H9 (cell line): Measurements from ENCODE around the gene KCTD12. TPM values are rescaled to one million over a fixed set of nuclear protein-coding genes. Genes with fewer than 3 reads are reported as not detected.

ENCODE experiments used
- DNase-seq: peaks from one replicate; pipeline ENCODE4 v3.0.0-alpha.2; 2017
- H2AFZ ChIP-seq: one replicate; pipeline ENCODE4 v1.6.1; 2013; ENCODE audit warnings: mild to moderate bottlenecking, low read length, control low read depth, moderate library complexity
- H2AK5ac ChIP-seq: 2 replicates; pipeline ENCODE4 v1.6.1; 2013; ENCODE audit warnings: low read length, control low read depth, mixed read lengths; ENCODE audit not compliant: insufficient read length
- H2BK120ac ChIP-seq: one replicate; pipeline ENCODE4 v1.6.1; 2013; ENCODE audit warnings: low read depth, mild to moderate bottlenecking, low read length, control low read depth, inconsistent platforms; ENCODE audit not compliant: poor library complexity, severe bottlenecking
- H2BK12ac ChIP-seq: 2 replicates; pipeline ENCODE4 v1.6.1; 2013; ENCODE audit warnings: low read length, control low read depth, mixed read lengths, low read depth; ENCODE audit not compliant: insufficient read length
- H2BK15ac ChIP-seq: 2 replicates; pipeline ENCODE4 v1.6.1; 2013; ENCODE audit warnings: low read depth, low read length, control low read depth
- H2BK20ac ChIP-seq: one replicate; pipeline ENCODE4 v1.6.1; 2013; ENCODE audit warnings: low read depth, mild to moderate bottlenecking, low read length, control low read depth, inconsistent platforms; ENCODE audit not compliant: poor library complexity, severe bottlenecking
- H2BK5ac ChIP-seq: 2 replicates; pipeline ENCODE4 v1.6.1; 2013; ENCODE audit warnings: low read length, control low read depth, mixed read lengths; ENCODE audit not compliant: insufficient read length
- H3K14ac ChIP-seq: 2 replicates; pipeline ENCODE4 v1.6.1; 2013; ENCODE audit warnings: low read length, control low read depth; ENCODE audit not compliant: insufficient read depth
- H3K18ac ChIP-seq: 2 replicates; pipeline ENCODE4 v1.6.1; 2013; ENCODE audit warnings: low read depth, mild to moderate bottlenecking, mixed read lengths, low read length, control low read depth; ENCODE audit not compliant: insufficient read length
- H3K23ac ChIP-seq: 2 replicates; pipeline ENCODE4 v1.6.1; 2013; ENCODE audit warnings: low read length, control low read depth, mixed read lengths, low read depth; ENCODE audit not compliant: insufficient read length
- H3K23me2 ChIP-seq: 2 replicates; pipeline ENCODE4 v1.6.1; 2013; ENCODE audit warnings: low read depth, mild to moderate bottlenecking, mixed read lengths, low read length, control low read depth; ENCODE audit not compliant: insufficient read length, poor library complexity, severe bottlenecking
- H3K27ac ChIP-seq: 2 replicates; pipeline ENCODE4 v1.5.1; 2013; ENCODE audit warnings: low read length, control low read depth, mixed read lengths, low read depth; ENCODE audit not compliant: insufficient read length
- H3K27me3 ChIP-seq: 2 replicates; pipeline ENCODE4 v1.6.1; 2013; ENCODE audit warnings: low read length, control low read depth, inconsistent platforms; ENCODE audit not compliant: insufficient read depth
- H3K4ac ChIP-seq: 2 replicates; pipeline ENCODE4 v1.6.1; 2013; ENCODE audit warnings: low read depth, mild to moderate bottlenecking, control low read depth, inconsistent platforms, low read length, moderate library complexity
- H3K4me1 ChIP-seq: 2 replicates; pipeline ENCODE4 v1.6.1; 2013; ENCODE audit warnings: low read length, control low read depth, inconsistent platforms; ENCODE audit not compliant: insufficient read depth
- H3K4me2 ChIP-seq: 2 replicates; pipeline ENCODE4 v1.6.1; 2013; ENCODE audit warnings: low read length, control low read depth, mixed read lengths; ENCODE audit not compliant: insufficient read length, insufficient read depth
- H3K56ac ChIP-seq: 2 replicates; pipeline ENCODE4 v1.6.1; 2013; ENCODE audit warnings: low read depth, mild to moderate bottlenecking, mixed read lengths, low read length, control low read depth; ENCODE audit not compliant: insufficient read length
- H3K79me1 ChIP-seq: 2 replicates; pipeline ENCODE4 v1.6.1; 2013; ENCODE audit warnings: low read depth, mild to moderate bottlenecking, moderate library complexity, low read length, control low read depth, inconsistent platforms; ENCODE audit not compliant: insufficient read depth, poor library complexity, severe bottlenecking
- H3K79me2 ChIP-seq: 2 replicates; pipeline ENCODE4 v1.6.1; 2013; ENCODE audit warnings: low read length, control low read depth, inconsistent platforms; ENCODE audit not compliant: insufficient read depth
- H3K9ac ChIP-seq: 2 replicates; pipeline ENCODE4 v1.6.1; 2013; ENCODE audit warnings: low read length, control low read depth, mixed read lengths; ENCODE audit not compliant: insufficient read length; ENCODE audit errors: extremely low read depth
- H3K9me3 ChIP-seq: one replicate; pipeline ENCODE4 v1.6.1; 2013; ENCODE audit warnings: low read depth, low read length, inconsistent platforms; ENCODE audit not compliant: control insufficient read depth
- H3T11ph ChIP-seq: one replicate; pipeline ENCODE4 v1.6.1; 2013; ENCODE audit warnings: mild to moderate bottlenecking, low read length, control low read depth, inconsistent platforms
- H4K20me1 ChIP-seq: one replicate; pipeline ENCODE4 v1.6.1; 2013; ENCODE audit not compliant: control insufficient read depth, insufficient read length, insufficient read depth
- H4K5ac ChIP-seq: 2 replicates; pipeline ENCODE4 v1.6.1; 2013; ENCODE audit warnings: low read depth, mild to moderate bottlenecking, mixed read lengths, low read length, control low read depth; ENCODE audit not compliant: insufficient read length
- H4K8ac ChIP-seq: replicated peaks from 2 replicates; pipeline ENCODE4 v1.6.1; 2013; ENCODE audit warnings: low read length, control low read depth, mixed read lengths, low read depth; ENCODE audit not compliant: insufficient read length
- H4K91ac ChIP-seq: 2 replicates; pipeline ENCODE4 v1.6.1; 2013; ENCODE audit warnings: low read depth, mild to moderate bottlenecking, moderate library complexity, mixed read lengths, low read length, control low read depth; ENCODE audit not compliant: insufficient read length
- H3K27ac Mint-ChIP-seq, 3 experiments: 2 replicates in 2 of 3; 3 replicates in 1 of 3; pipeline ENCODE4 v1.8.0; 2020 to 2021; ENCODE audit warnings: mixed read lengths in 3 of 3, mild to moderate bottlenecking in 1 of 3, moderate library complexity in 1 of 3
- H3K27me3 Mint-ChIP-seq: 2 replicates; pipeline ENCODE4 v1.8.0; 2021; ENCODE audit warnings: low read depth, mild to moderate bottlenecking, moderate library complexity, mixed read lengths
- H3K36me3 Mint-ChIP-seq, 3 experiments: 2 replicates in 2 of 3; 3 replicates in 1 of 3; pipeline ENCODE4 v1.8.0; 2020 to 2021; ENCODE audit warnings: low read depth in 3 of 3, mixed read lengths in 3 of 3; ENCODE audit not compliant: insufficient read depth in 1 of 3
- H3K4me1 Mint-ChIP-seq, 2 experiments: 2 replicates each; pipeline ENCODE4 v1.8.0; 2020; ENCODE audit warnings: mixed read lengths in 2 of 2
- H3K4me3 Mint-ChIP-seq, 2 experiments: 2 replicates in 1 of 2; 3 replicates in 1 of 2; pipeline ENCODE4 v1.8.0; 2020 to 2021; ENCODE audit warnings: mild to moderate bottlenecking in 2 of 2, mixed read lengths in 2 of 2, moderate library complexity in 1 of 2
- H3K9me3 Mint-ChIP-seq, 2 experiments: 2 replicates in 1 of 2; 3 replicates in 1 of 2; pipeline ENCODE4 v1.8.0; 2020; ENCODE audit warnings: mild to moderate bottlenecking in 2 of 2, mixed read lengths in 2 of 2, moderate library complexity in 1 of 2
- WGBS: extraction: QIAGEN DNeasy Blood & Tissue Kit; methylation state at CpG from one replicate; pipeline ENCODE4 v1.1.7; 2013; ENCODE audit warnings: missing lambda C conversion rate, low lambda C conversion rate, mixed read lengths; ENCODE audit not compliant: insufficient read length; ENCODE audit errors: extremely low coverage; 5-methylcytosine and 5-hydroxymethylcytosine counted together
- total RNA-seq: library from RNA; stranded (reverse); gene quantifications from 2 replicates; pipeline ENCODE4 v1.2.1, GENCODE V29; 2021
- TF ChIP-seq, protein P1 (sequence below): fragments of 200-600 bp; sonication (generic); conservative IDR thresholded peaks from 3 replicates; pipeline ENCODE4 v1.8.0; 2021; ENCODE audit warnings: antibody characterized with exemption, mild to moderate bottlenecking

The KCTD12 gene
- total RNA-seq, 1 experiment from 2014 or later = 3.4 TPM

DNA sequence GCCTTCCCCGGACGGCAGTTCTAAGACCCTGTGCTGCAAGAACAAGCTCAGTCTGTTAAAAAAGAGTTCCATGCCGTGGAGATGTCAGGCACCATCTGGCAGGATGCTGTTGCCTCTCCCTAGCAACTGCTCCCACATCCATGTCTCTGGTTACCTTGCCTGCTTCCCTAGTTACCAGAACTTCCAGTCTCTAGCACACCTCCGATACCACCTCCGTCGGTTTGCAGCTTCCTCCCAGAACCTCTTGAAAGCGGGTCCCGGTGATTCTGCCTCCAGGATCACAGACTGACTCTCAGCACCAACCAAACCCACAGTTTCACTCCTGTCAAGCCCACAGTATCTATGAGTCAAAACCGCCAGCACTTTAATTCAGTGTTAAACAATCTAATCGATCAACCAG is 55.4 kb downstream of the KCTD12 start:
- H3K27ac Mint-ChIP-seq = no peak overlapping the region
- Histone ChIP-seq H3K27me3 (no peaks in the 10 kb centered on the region), H4K91ac (no peak overlapping the region), H3K4me2 (no peak overlapping the region), H2BK15ac (no peak overlapping the region), H4K20me1 (no peaks in the 10 kb centered on the region), H3K23me2 (no peaks in the 10 kb centered on the region), H2AK5ac (no peak overlapping the region), H3K56ac (no peak overlapping the region), H2AFZ (no peak overlapping the region), H3K79me1 (no peaks in the 10 kb centered on the region), H3K79me2 (no peaks in the 10 kb centered on the region), H3K9me3 (no peaks in the 10 kb centered on the region), H3K27ac (no peak overlapping the region), H3K14ac (no peak overlapping the region), H3K4me1 (no peaks in the 10 kb centered on the region), H4K8ac (no peak overlapping the region), H2BK12ac (no peak overlapping the region), H2BK120ac (no peak overlapping the region), H4K5ac (no peak overlapping the region), H3T11ph (no peak overlapping the region), H2BK20ac (no peak overlapping the region), H3K18ac (no peak overlapping the region), H3K9ac (no peak overlapping the region), H3K23ac (no peak overlapping the region), H3K4ac (no peak overlapping the region), H2BK5ac (no peak overlapping the region)
- no peaks in the 10 kb centered on the region for H3K36me3 Mint-ChIP-seq
- no peaks in the 10 kb centered on the region for H3K27me3 Mint-ChIP-seq
- H3K4me1 Mint-ChIP-seq = peaks cover 0 to 2% of the 10 kb centered on the region in 2 experiments; a peak in 1 of 4 replicates
- no peaks in the 10 kb centered on the region for H3K9me3 Mint-ChIP-seq
- TF ChIP-seq, protein P1, sequence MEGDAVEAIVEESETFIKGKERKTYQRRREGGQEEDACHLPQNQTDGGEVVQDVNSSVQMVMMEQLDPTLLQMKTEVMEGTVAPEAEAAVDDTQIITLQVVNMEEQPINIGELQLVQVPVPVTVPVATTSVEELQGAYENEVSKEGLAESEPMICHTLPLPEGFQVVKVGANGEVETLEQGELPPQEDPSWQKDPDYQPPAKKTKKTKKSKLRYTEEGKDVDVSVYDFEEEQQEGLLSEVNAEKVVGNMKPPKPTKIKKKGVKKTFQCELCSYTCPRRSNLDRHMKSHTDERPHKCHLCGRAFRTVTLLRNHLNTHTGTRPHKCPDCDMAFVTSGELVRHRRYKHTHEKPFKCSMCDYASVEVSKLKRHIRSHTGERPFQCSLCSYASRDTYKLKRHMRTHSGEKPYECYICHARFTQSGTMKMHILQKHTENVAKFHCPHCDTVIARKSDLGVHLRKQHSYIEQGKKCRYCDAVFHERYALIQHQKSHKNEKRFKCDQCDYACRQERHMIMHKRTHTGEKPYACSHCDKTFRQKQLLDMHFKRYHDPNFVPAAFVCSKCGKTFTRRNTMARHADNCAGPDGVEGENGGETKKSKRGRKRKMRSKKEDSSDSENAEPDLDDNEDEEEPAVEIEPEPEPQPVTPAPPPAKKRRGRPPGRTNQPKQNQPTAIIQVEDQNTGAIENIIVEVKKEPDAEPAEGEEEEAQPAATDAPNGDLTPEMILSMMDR = no peak
- no peak for DNase-seq
- H3K4me3 Mint-ChIP-seq = no peak overlapping the region
- WGBS = no CpG with 5 or more reads among the region's 10 CpGs

Other genes starting within 250 kb of the KCTD12 start
- gene ACOD1, start 62.1 kb upstream of the KCTD12 start, total RNA-seq = not detected in 2 replicates
- 8.3 and 10.1 TPM in 2 replicates for gene CLN5, start 105.7 kb upstream of the KCTD12 start, total RNA-seq
- 16.4 and 16.7 TPM in 2 replicates for gene FBXL3, start 140.8 kb upstream of the KCTD12 start, total RNA-seq